Lung (tissue), 12 donors: ENCODE measurements around the gene HSP90AA1. TPM values are rescaled to one million over a fixed set of nuclear protein-coding genes. Genes with fewer than 3 reads are reported as not detected.

Source experiments
- ATAC-seq: fragments of 200-7000 bp; cut with Tn5 transposase; one replicate; pipeline ENCODE4 v1.9.1; 2020; ENCODE audit warnings: moderate number of reproducible peaks; ENCODE audit not compliant: insufficient read depth, low FRiP score
- DNase-seq, 3 donors: peaks; one replicate each; pipeline ENCODE4 v3.0.0-alpha.2; 2013 to 2017
- H3K27ac ChIP-seq, 2 donors: one replicate each; pipeline ENCODE4 v1.5.1; 2013; ENCODE audit warnings: mild to moderate bottlenecking in 2 of 2, moderate library complexity in 2 of 2, control low read depth in 1 of 2, inconsistent platforms in 1 of 2, low read depth in 1 of 2, low read length in 1 of 2
- H3K27me3 ChIP-seq, 3 donors: one replicate each; pipeline ENCODE4 v1.5.1; 2013; ENCODE audit warnings: low read length in 2 of 3; ENCODE audit not compliant: control insufficient read depth in 3 of 3, insufficient read depth in 3 of 3
- H3K36me3 ChIP-seq, 4 donors: one replicate each; pipeline ENCODE4 v1.5.1; 2013; ENCODE audit warnings: low read length in 4 of 4, mild to moderate bottlenecking in 1 of 4, moderate library complexity in 1 of 4; ENCODE audit not compliant: control insufficient read depth in 4 of 4, insufficient read depth in 4 of 4
- H3K4me1 ChIP-seq, 5 donors: one replicate each; pipeline ENCODE4 v1.5.1; 2013; ENCODE audit warnings: low read length in 5 of 5, mild to moderate bottlenecking in 2 of 5, moderate library complexity in 1 of 5; ENCODE audit not compliant: control insufficient read depth in 5 of 5, insufficient read depth in 5 of 5
- H3K4me3 ChIP-seq: one replicate; pipeline ENCODE4 v1.5.1; 2013; ENCODE audit warnings: mild to moderate bottlenecking, control low read depth, moderate library complexity
- H3K9ac ChIP-seq, 2 donors: one replicate each; pipeline ENCODE4 v1.5.1; 2013; ENCODE audit warnings: low read length in 2 of 2, control low read depth in 1 of 2; ENCODE audit not compliant: insufficient read depth in 1 of 2
- H3K9me3 ChIP-seq, 4 donors: one replicate each; pipeline ENCODE4 v1.5.1; 2013; ENCODE audit warnings: low read length in 3 of 4, mild to moderate bottlenecking in 1 of 4, moderate library complexity in 1 of 4; ENCODE audit not compliant: control insufficient read depth in 4 of 4, insufficient read depth in 3 of 4
- WGBS, 2 donors: extraction: QIAGEN DNeasy Blood & Tissue Kit; methylation state at CpG; one replicate each; pipeline ENCODE4 v1.1.7; 2013; 5-methylcytosine and 5-hydroxymethylcytosine counted together
- polyA plus RNA-seq, 2 donors: library from polyadenylated mRNA; stranded (reverse); fragments of 200-250 nt; gene quantifications; one replicate each; pipeline ENCODE4 v1.2.1, GENCODE V29; 2013
- total RNA-seq, 2 donors: library from RNA; depleted of rRNA in 1 of 2; stranded (reverse); fragments of >200 nt in 1 of 2; gene quantifications; one replicate each; pipeline ENCODE4 v1.2.1, GENCODE V29; 2014 to 2021
- TF ChIP-seq, protein P1 (sequence below): IDR thresholded peaks from 2 replicates; pipeline ENCODE4 v1.5.1; 2012; ENCODE audit warnings: mild to moderate bottlenecking; ENCODE audit errors: control extremely low read depth, extremely low read depth
- donor health status: control.
- donor health status: control.
- donor health status: Bipolar disorder and iron deficiency.
- donor health status: healthy.
- donor health status: DM: yes; HTN: yes; CAD: no.

Gene HSP90AA1
- total and polyA plus RNA-seq, 4 donors = 187 to 1,106 (median 364) TPM

DNA sequence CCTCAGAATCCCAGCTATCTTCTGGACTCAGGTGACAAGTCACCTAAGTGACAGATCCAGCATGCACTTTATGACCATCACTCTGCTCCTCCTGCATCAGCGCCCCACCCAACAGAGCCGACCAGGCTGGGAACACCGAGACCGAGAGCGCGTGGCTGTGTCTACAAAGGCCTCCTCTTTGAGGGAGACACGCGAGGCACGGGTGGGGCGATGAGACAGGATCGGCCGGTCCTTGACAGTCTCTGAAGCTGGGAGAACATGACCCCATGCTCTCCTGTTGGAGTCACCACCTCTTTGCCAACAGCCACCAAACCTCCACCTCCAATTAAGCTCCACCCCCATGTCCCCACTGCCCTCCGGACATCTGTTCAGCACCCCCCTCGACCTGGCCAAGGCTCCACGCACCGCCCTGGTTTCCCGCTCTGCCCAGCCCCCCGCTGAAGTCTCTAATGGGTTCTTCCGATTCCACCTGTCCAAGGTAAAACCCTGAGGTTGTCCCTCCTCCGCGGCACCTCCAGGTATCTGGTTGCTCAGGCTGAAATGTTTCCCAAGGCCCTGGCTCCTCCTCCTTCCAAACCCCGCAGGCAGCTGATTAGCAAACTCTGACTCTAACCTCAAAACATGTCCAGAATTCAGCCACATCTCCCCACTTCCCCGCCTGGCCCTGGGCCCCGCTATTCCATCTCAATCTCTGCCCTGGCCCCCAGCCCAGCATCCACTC is 31.5 kb downstream of the HSP90AA1 start:
- H3K9me3 ChIP-seq = no peaks in the 10 kb centered on the region
- H3K4me3 ChIP-seq = no peak overlapping the region
- 80 to 83% methylated on average over 24 of the region's 24 CpGs for WGBS, 2 donors
- H3K27me3 ChIP-seq = no peaks in the 10 kb centered on the region
- H3K36me3 ChIP-seq = peaks cover 3 to 28% (median 5%) of the 10 kb centered on the region in 4 donors
- H3K27ac ChIP-seq = no peak overlapping the region
- no peak overlapping the region for H3K9ac ChIP-seq
- ATAC-seq (no peak), DNase-seq (no peak)
- peaks cover 0 to 5% (median 0%) of the 10 kb centered on the region in 5 donors for H3K4me1 ChIP-seq
- TF ChIP-seq, protein P1, sequence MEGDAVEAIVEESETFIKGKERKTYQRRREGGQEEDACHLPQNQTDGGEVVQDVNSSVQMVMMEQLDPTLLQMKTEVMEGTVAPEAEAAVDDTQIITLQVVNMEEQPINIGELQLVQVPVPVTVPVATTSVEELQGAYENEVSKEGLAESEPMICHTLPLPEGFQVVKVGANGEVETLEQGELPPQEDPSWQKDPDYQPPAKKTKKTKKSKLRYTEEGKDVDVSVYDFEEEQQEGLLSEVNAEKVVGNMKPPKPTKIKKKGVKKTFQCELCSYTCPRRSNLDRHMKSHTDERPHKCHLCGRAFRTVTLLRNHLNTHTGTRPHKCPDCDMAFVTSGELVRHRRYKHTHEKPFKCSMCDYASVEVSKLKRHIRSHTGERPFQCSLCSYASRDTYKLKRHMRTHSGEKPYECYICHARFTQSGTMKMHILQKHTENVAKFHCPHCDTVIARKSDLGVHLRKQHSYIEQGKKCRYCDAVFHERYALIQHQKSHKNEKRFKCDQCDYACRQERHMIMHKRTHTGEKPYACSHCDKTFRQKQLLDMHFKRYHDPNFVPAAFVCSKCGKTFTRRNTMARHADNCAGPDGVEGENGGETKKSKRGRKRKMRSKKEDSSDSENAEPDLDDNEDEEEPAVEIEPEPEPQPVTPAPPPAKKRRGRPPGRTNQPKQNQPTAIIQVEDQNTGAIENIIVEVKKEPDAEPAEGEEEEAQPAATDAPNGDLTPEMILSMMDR = no peak

DNA sequence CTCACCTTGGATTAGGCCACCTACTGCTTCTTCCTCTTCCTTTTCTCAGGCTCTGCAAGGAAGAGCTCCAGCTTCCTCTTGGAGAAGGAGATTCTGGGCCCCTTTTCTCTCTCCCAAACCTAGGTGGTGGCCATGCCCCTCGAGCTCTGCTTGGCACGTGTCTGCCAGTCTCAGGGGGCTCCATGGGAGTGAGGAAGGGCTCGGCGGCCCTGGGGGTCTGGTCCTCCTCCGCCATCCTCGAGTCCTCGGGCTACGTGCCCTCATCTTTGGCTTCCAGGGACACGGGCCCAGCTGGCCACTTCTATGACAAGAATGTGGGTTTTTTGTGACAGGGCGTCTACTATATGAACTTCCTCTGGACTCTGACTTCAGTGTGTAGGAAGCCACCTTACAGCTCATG is 34.3 kb downstream of the HSP90AA1 start:
- Histone ChIP-seq H3K4me3 (no peak overlapping the region), H3K36me3 (peaks cover 21 to 56% (median 30%) of the 10 kb centered on the region in 4 donors)
- 89 to 90% methylated on average over 10 of the region's 10 CpGs for WGBS, 2 donors

DNA sequence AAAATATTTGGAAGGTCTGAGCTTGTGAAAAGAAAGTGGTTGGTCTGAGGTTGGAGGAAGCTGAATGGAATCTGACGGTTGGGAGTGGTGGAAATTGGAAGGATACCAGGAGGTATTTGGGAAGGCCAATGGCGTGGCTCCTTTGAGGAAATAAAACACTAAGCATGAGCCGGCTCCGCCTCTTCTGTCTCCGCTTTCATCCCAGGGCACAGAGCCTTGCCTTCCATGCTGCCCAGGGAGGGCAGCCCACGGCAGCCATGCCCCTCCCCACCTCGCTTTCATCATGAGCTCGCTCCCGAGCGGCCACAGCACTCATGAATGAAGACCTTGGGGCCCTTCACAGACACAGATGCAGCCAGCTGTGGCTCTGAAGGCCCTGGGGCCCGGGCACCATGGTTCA is 36.2 kb downstream of the HSP90AA1 start:
- TF ChIP-seq, protein P1 = no peak

More for the DNA sequence above, 34.3 kb downstream of the HSP90AA1 start:
- ATAC-seq = no peak
- peaks cover 0 to 5% (median 0%) of the 10 kb centered on the region in 5 donors for H3K4me1 ChIP-seq
- H3K27me3 ChIP-seq = no peaks in the 10 kb centered on the region
- no peak overlapping the region for H3K9ac ChIP-seq
- no peak for DNase-seq
- TF ChIP-seq, protein P1 = no peak
- H3K27ac ChIP-seq = no peak overlapping the region
- no peaks in the 10 kb centered on the region for H3K9me3 ChIP-seq

DNA sequence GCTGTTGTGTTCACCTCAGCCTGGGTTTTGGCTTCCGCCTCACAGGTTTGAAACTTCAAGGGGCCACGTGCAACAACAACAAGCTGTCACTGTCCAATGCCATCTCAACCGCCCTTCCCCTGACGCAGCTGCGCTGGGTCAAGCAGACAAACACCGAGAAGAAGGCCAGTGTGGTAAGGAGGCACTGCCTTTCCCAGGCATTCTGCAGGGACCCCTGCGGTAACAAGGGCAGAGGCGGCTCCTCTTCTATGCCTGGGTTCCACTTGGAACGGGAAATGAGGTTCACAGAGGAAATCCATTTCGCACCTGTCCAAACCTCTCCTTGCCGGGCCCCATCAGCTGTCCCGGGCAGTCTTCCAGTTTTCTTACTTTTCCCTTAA is 36.8 kb downstream of the HSP90AA1 start:
- 92 to 94% methylated on average over 12 of the region's 12 CpGs for WGBS, 2 donors

More for the DNA sequence above, 36.2 kb downstream of the HSP90AA1 start:
- Histone ChIP-seq H3K4me1 (no peaks in the 10 kb centered on the region), H3K27ac (no peak overlapping the region), H3K4me3 (no peak overlapping the region), H3K27me3 (no peaks in the 10 kb centered on the region), H3K36me3 (peaks cover 21 to 61% (median 30%) of the 10 kb centered on the region in 4 donors), H3K9ac (no peak overlapping the region), H3K9me3 (no peaks in the 10 kb centered on the region)
- no peak for ATAC-seq
- no peak for DNase-seq
- WGBS, 2 donors = 77 to 85% methylated on average over 11 of the region's 11 CpGs

More for the DNA sequence above, 36.8 kb downstream of the HSP90AA1 start:
- Histone ChIP-seq H3K36me3 (peaks cover 21 to 56% (median 32%) of the 10 kb centered on the region in 4 donors), H3K9me3 (no peaks in the 10 kb centered on the region), H3K27ac (no peak overlapping the region), H3K4me1 (no peaks in the 10 kb centered on the region), H3K4me3 (no peak overlapping the region), H3K27me3 (no peaks in the 10 kb centered on the region), H3K9ac (no peak overlapping the region)
- TF ChIP-seq, protein P1 = no peak
- DNase-seq (no peak), ATAC-seq (no peak)
